RWPE1 (cell line): ENCODE measurements around the gene CTNNA2.

ENCODE experiments used
- CTCF ChIA-PET: fragments of 350-600 bp; sonication (Branson Sonifier 250); formaldehyde crosslinking; extraction: SDS; loops from one replicate; lab custom pipeline; 2021; lab: Yijun Ruan, JAX
- POLR2A ChIA-PET: fragments of 400-600 bp; formaldehyde crosslinking; extraction: SDS; loops from one replicate; lab custom pipeline; 2020; ENCODE audit warnings: antibody characterized with exemption; ENCODE audit not compliant: low non-redundant PET; lab: Yijun Ruan, JAX
- DNase-seq: peaks from one replicate; pipeline ENCODE4 v3.0.0; 2012; ENCODE audit warnings: low spot score
- H3K27ac ChIP-seq: fragments of 450-650 bp; 2 replicates; pipeline ENCODE4 v1.5.1; 2017
- TF ChIP-seq, protein P1 (sequence below): fragments of 450-650 bp; conservative IDR thresholded peaks from 2 replicates; pipeline ENCODE4 v1.5.1; 2017; ENCODE audit warnings: low read depth, mild to moderate bottlenecking

Gene CTNNA2

DNA sequence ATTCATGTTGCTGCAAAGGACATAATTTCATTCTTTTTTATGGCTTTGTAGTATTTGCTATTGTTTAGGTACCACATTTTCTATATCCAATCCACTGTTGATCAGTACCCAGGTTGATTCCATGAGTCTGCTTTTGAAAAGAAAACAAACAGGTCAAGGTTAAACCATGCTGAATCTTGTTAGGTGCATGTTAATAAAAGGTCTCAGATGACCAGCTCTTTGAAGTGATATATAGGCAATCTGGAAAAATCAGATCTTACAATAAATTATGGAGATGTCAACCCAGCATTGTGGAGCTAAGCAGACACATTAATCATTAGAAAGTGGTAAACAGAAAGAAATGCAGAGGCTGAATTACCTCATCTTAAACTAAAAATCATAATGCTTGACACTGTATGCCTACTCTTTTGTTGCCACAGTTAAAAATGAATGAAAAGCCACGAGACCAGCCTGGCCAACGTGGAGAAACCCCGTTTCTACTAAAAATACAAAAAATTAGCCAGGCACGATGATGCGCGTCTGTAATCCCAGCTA lies 246.0 kb downstream of the CTNNA2 start:
- CTCF ChIA-PET = no interaction called here
- TF ChIP-seq, protein P1, sequence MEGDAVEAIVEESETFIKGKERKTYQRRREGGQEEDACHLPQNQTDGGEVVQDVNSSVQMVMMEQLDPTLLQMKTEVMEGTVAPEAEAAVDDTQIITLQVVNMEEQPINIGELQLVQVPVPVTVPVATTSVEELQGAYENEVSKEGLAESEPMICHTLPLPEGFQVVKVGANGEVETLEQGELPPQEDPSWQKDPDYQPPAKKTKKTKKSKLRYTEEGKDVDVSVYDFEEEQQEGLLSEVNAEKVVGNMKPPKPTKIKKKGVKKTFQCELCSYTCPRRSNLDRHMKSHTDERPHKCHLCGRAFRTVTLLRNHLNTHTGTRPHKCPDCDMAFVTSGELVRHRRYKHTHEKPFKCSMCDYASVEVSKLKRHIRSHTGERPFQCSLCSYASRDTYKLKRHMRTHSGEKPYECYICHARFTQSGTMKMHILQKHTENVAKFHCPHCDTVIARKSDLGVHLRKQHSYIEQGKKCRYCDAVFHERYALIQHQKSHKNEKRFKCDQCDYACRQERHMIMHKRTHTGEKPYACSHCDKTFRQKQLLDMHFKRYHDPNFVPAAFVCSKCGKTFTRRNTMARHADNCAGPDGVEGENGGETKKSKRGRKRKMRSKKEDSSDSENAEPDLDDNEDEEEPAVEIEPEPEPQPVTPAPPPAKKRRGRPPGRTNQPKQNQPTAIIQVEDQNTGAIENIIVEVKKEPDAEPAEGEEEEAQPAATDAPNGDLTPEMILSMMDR = no peak

DNA sequence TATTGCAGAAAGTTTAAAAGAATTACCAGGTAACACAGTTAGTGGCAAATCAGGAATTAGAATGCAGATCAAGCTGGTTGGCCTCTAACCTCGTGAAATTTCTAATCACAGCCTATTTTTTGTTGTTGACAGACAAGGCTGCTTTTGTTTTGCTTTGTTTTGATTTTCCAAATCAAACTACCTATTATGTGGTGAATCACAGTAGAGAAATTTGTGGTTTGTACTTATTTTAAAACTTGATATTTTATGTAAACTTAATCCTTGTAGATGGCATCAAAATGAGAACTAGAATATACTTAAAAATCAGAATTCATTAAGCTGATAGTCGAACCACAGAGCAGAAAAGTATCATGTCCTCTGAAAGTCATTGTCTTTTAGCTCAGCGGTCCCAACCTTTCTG lies 258.1 kb downstream of the CTNNA2 start:
- no peak for DNase-seq
- CTCF ChIA-PET = no interaction called here
- no peak overlapping the region for H3K27ac ChIP-seq
- TF ChIP-seq, protein P1 = no peak
- POLR2A ChIA-PET = no interaction called here

More for the DNA sequence above, 246.0 kb downstream of the CTNNA2 start:
- H3K27ac ChIP-seq = no peak overlapping the region
- DNase-seq = no peak
- POLR2A ChIA-PET = no interaction called here

DNA sequence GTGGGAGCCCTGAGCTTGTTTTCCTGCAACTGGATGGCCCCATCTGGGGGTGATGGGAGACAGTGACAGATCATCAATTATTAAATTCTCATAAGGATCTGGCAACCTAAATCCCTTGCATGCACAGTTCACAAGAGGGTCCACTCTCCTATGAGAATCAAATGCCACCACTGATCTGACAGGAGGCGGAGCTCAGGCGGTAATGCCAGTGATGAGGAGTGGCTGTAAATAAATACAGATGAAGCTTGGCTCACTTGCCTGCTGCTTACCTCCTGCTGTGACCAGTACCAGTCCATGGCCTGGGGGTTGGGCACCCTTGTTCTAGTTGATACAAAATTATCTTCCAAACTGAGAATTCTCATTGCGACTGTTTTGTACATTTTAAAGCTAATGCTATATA lies 258.6 kb downstream of the CTNNA2 start:
- ChIA-PET POLR2A (no interaction called here), CTCF (interaction anchor here (0.6 kb wide), 1 partner anchor 14 kb away, joined by 3 read pairs; no protein-coding TSS in a partner anchor)
- no peak overlapping the region for H3K27ac ChIP-seq
- TF ChIP-seq, protein P1 = no peak
- DNase-seq = no peak

DNA sequence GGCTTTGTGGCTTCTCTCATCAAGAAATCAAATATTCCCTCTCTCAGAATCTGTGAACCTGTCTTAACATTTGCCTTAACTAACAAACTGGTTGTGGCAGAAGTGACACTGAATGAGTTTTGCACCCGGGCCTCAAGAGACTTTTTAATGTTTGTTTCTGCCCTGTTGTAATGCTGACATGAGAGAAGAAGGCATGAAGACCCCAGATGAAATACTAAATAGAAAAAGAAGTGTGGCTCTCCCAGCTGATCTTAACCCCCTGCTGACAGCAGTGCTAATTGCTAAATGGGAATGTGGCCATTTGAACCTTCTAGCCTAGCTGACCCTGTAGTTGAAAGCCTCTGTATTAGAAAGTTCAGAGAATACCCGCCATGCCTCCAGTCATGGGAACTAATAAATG lies 261.2 kb downstream of the CTNNA2 start:
- CTCF ChIA-PET = no interaction called here
- no peak overlapping the region for H3K27ac ChIP-seq
- no peak for DNase-seq
- TF ChIP-seq, protein P1 = no peak
- POLR2A ChIA-PET = no interaction called here

DNA sequence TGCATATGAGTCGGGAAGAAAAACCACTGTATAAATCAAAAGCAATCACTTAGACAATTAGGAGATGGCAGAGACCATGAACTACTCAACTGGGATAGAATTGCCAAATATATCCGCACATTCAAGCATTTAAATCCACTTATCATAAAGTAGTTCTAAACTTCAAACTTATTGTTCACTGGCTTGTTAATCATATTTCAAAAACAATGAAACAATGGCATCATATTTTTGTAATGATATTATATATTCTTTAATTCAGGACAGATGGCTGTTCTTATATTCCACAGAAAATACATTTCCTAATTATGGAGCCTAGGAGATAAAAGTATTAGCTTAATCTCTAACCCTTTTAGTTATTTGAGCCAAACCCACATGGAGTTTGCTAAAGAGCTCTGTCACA lies 263.6 kb downstream of the CTNNA2 start:
- POLR2A ChIA-PET = no interaction called here
- CTCF ChIA-PET = no interaction called here
- no peak for DNase-seq
- H3K27ac ChIP-seq = no peak overlapping the region
- TF ChIP-seq, protein P1 = no peak

DNA sequence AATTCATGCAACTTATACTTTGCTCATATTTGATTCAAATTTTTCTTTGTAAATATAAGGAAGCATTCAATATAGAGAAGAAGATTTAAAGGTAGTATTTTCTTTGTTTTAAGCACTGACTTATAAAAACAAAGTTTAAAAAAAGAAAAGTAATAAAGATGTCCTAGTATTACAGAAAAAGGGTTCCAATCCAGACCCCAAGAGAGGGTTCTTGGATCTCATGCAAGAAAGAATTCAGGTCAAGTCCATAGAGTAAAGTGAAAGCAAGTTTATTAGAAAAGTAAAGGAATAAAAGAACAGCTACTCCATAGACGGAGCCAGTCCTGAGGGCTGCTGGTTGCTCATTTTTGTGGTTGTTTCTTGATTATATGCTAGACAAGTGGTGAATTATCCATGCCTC lies 267.9 kb downstream of the CTNNA2 start:
- no peak for DNase-seq
- no peak overlapping the region for H3K27ac ChIP-seq
- POLR2A ChIA-PET = no interaction called here
- TF ChIP-seq, protein P1 = no peak
- CTCF ChIA-PET = interaction anchor here (0.6 kb wide), 1 partner anchor 101 kb away, joined by 3 read pairs; no protein-coding TSS in a partner anchor
